K562 (cell line): ENCODE results near the gene GAB1. TPM values are rescaled to one million over a fixed set of nuclear protein-coding genes. Genes with fewer than 3 reads are reported as not detected.
A peak's percentile ranks its signal among the peaks of the same experiment; 100 is the strongest.

Source experiments
- ATF6 ChIP-seq: sonication (generic); formaldehyde crosslinking; IDR thresholded peaks from 2 replicates; pipeline ENCODE4 v1.4.0; 2020; ENCODE audit warnings: mild to moderate bottlenecking, missing genetic modification reagents
- CEBPB ChIP-seq: fragments of 450-650 bp; IDR thresholded peaks from 2 replicates; pipeline ENCODE4 v1.6.1; 2016; ENCODE audit warnings: missing genetic modification characterization, missing compliant biosample characterization
- CREB1 ChIP-seq, 2 experiments: sonication (generic) in 1 of 2; formaldehyde crosslinking in 1 of 2; IDR thresholded peaks; 2 replicates each; pipeline versions ENCODE4 v1.6.1 to v1.8.0; 2012 to 2022; ENCODE audit warnings: inconsistent platforms in 1 of 2, mild to moderate bottlenecking in 1 of 2, missing genetic modification reagents in 1 of 2, moderate library complexity in 1 of 2
- CREB3 ChIP-seq: fragments of 450-650 bp; conservative IDR thresholded peaks from 2 replicates; pipeline ENCODE4 v1.6.1; 2016; ENCODE audit warnings: missing genetic modification characterization, low read depth, mild to moderate bottlenecking, missing compliant biosample characterization, moderate library complexity
- ELF2 ChIP-seq: fragments of 250-450 bp; sonication (Bioruptor Pico); IDR thresholded peaks from 2 replicates; pipeline ENCODE4 v1.5.0; 2021; ENCODE audit warnings: mild to moderate bottlenecking
- ERF ChIP-seq: fragments of 450-650 bp; formaldehyde crosslinking; IDR thresholded peaks from 2 replicates; pipeline ENCODE4 v1.4.0; 2020; ENCODE audit warnings: mild to moderate bottlenecking, mixed read lengths
- HDAC2 ChIP-seq: fragments of 450-650 bp; IDR thresholded peaks from 2 replicates; pipeline ENCODE4 v1.6.1; 2016; ENCODE audit warnings: mild to moderate bottlenecking
- HNRNPK ChIP-seq: fragments of 200-400 bp; formaldehyde crosslinking; IDR thresholded peaks from one replicate; pipeline ENCODE4 v1.6.1; 2018; ENCODE audit warnings: mild to moderate bottlenecking, low read depth, low read length; ENCODE audit not compliant: poor library complexity, severe bottlenecking
- MCM7 ChIP-seq, 2 experiments: fragments of 450-650 bp; IDR thresholded peaks; 2 replicates each; pipeline ENCODE4 v1.6.1; 2016 to 2018
- MECOM ChIP-seq: fragments of 250-450 bp; sonication (Bioruptor Pico); IDR thresholded peaks from 2 replicates; pipeline ENCODE4 v1.8.0; 2022; ENCODE audit warnings: inconsistent platforms
- NRF1 ChIP-seq, 2 experiments: fragments of 450-650 bp; IDR thresholded peaks in 1 of 2; conservative IDR thresholded peaks in 1 of 2; 2 replicates each; pipeline ENCODE4 v1.6.1; 2014; ENCODE audit warnings: mild to moderate bottlenecking in 2 of 2
- PRPF4 ChIP-seq: fragments of 200-400 bp; formaldehyde crosslinking; IDR thresholded peaks from one replicate; pipeline ENCODE4 v1.6.1; 2017; ENCODE audit warnings: low read length, low read depth, mild to moderate bottlenecking; ENCODE audit not compliant: insufficient read depth, poor library complexity, severe bottlenecking
- SIN3A ChIP-seq, 2 experiments: fragments of 150-350 bp in 1 of 2; IDR thresholded peaks; 2 replicates each; pipeline ENCODE4 v1.6.1; 2011 to 2016; ENCODE audit warnings: borderline replicate concordance in 2 of 2, low read depth in 2 of 2, low read length in 2 of 2, mild to moderate bottlenecking in 2 of 2, moderate library complexity in 2 of 2; ENCODE audit not compliant: control insufficient read depth in 1 of 2
- SMARCB1 ChIP-seq: IDR thresholded peaks from 2 replicates; pipeline ENCODE4 v1.6.1; 2011; ENCODE audit warnings: improper control_type of control experiment, low read depth; ENCODE audit not compliant: insufficient read length
- SREBF1 ChIP-seq: fragments of 150-350 bp; IDR thresholded peaks from 2 replicates; pipeline ENCODE4 v1.6.1; 2014; ENCODE audit warnings: antibody characterized with exemption, low read depth, low read length, borderline replicate concordance
- THAP7 ChIP-seq: fragments of 250-450 bp; sonication (Bioruptor Pico); IDR thresholded peaks from 2 replicates; pipeline ENCODE4 v1.5.0; 2021
- XRCC3 ChIP-seq: fragments of 450-650 bp; IDR thresholded peaks from 2 replicates; pipeline ENCODE4 v1.6.1; 2017; ENCODE audit warnings: mild to moderate bottlenecking, moderate library complexity
- ZNF23 ChIP-seq: fragments of 250-450 bp; sonication (Bioruptor Pico); IDR thresholded peaks from 2 replicates; pipeline ENCODE4 v1.4.0; 2020; ENCODE audit warnings: mild to moderate bottlenecking
- polyA plus RNA-seq, 8 experiments: library from polyadenylated mRNA; depleted of rRNA in 4 of 8; stranded (reverse) in 5 of 8; unstranded in 3 of 8; fragments of >200 nt; fragmentation: Nextera tagmentation in 2 of 8; fragmentation: Illumina TruSeq in 1 of 8; extraction: Ambion mirVana in 2 of 8; extraction: Trizol in 1 of 8; gene quantifications; 2 replicates each; pipeline versions ENCODE4 v1.2.1 to v1.2.3, GENCODE V29; 2011 to 2014; ENCODE audit warnings: inconsistent platforms in 1 of 8, missing spikeins in 1 of 8
- total RNA-seq, 7 experiments: library from RNA; depleted of rRNA in 6 of 7; stranded (reverse); fragments of >200 nt in 6 of 7; fragmentation: Illumina TruSeq in 2 of 7; extraction: Trizol in 2 of 7; gene quantifications; 2 replicates each; pipeline versions ENCODE4 v1.2.1 to v1.2.3, GENCODE V29; 2011 to 2021; ENCODE audit warnings: low replicate concordance in 1 of 7
- TF ChIP-seq, protein P1 (sequence below): conservative IDR thresholded peaks from 2 replicates; pipeline ENCODE4 v1.6.1; 2011; ENCODE audit warnings: low read depth, mild to moderate bottlenecking, low read length; ENCODE audit not compliant: control insufficient read depth
- TF ChIP-seq, protein P2 (sequence below): fragments of 450-650 bp; IDR thresholded peaks from 2 replicates; pipeline ENCODE4 v1.6.1; 2016; ENCODE audit warnings: low read depth, mild to moderate bottlenecking, moderate library complexity
- TF ChIP-seq, protein P3 (sequence below): sonication (generic); formaldehyde crosslinking; IDR thresholded peaks from 2 replicates; pipeline ENCODE4 v1.8.0; 2022; ENCODE audit warnings: mild to moderate bottlenecking, missing genetic modification reagents

Gene GAB1
- total and polyA plus RNA-seq, 9 of the 15 experiments (the other 6 are each of a cell fraction or from before 2014, with no cell fraction given) = 1.3 to 14.6 (median 7.5) TPM

DNA sequence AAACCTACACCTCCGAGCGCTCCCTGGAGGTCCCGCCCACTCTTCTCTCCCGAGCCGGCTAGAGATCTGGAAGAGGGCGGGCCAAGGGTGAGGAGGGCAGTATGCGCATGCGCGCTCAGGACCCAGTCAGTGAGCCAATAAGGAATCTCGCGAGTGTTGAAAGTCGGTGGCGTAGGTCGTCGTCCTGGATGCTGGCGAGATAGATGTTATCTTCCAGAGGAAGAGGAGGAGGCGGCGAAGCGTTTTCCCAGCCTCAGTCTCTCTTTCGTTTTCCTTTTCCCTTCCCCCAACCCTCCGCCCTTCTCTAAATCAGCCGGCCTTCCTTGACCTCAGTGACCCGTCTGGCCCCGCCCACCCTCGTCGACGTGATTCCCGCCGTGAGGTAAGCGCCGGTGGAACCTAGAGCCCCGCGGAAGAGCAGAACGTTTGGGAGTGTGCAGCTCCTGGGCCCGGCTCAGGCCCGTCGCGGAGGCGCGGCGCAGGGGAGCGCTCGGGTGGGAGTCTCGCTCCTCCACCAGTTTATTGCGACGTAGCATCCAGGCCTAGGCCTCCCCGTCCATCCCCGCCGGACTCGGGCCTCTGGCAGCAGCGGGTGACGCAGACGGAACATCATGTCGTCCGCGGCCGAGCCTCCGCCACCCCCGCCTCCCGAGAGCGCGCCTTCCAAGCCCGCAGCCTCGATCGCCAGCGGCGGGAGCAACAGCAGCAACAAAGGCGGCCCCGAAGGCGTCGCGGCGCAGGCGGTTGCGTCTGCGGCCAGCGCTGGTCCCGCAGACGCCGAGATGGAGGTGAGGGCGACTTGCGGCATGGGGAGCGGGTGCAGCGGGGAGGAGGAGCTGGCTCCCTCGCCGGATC is 176.9 kb downstream of the GAB1 start, which contains the start of gene SMARCA5 (continued):
- no peak for TF ChIP-seq CREB3
- TF ChIP-seq ZNF23 (CRISPR knock-in tag) = no peak
- TF ChIP-seq, protein P1, sequence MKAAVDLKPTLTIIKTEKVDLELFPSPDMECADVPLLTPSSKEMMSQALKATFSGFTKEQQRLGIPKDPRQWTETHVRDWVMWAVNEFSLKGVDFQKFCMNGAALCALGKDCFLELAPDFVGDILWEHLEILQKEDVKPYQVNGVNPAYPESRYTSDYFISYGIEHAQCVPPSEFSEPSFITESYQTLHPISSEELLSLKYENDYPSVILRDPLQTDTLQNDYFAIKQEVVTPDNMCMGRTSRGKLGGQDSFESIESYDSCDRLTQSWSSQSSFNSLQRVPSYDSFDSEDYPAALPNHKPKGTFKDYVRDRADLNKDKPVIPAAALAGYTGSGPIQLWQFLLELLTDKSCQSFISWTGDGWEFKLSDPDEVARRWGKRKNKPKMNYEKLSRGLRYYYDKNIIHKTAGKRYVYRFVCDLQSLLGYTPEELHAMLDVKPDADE = 0 out of 2 replicates have a peak, but pooled peaks have one; percentile 32
- no peak for TF ChIP-seq MECOM
- TF ChIP-seq THAP7 (CRISPR knock-in tag) = no peak
- TF ChIP-seq PRPF4 = no peak
- TF ChIP-seq NRF1 (conservative IDR thresholded peaks at IDR 0.05 in 1 of 2, IDR thresholded peaks at IDR 0.05 in 1 of 2) = peak; percentile 95 to 96
- TF ChIP-seq, protein P2, sequence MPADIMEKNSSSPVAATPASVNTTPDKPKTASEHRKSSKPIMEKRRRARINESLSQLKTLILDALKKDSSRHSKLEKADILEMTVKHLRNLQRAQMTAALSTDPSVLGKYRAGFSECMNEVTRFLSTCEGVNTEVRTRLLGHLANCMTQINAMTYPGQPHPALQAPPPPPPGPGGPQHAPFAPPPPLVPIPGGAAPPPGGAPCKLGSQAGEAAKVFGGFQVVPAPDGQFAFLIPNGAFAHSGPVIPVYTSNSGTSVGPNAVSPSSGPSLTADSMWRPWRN = no peak
- no peak for TF ChIP-seq SMARCB1
- peak; percentile 43; the same call in 1 of the 2 replicates for TF ChIP-seq CEBPB
- TF ChIP-seq HDAC2 = no peak
- TF ChIP-seq XRCC3 = no peak
- peak; percentile 88 for TF ChIP-seq CREB1 (IDR thresholded peaks at IDR 0.05)
- TF ChIP-seq CREB1 (CRISPR knock-in tag; IDR thresholded peaks at IDR 0.05) = peak; percentile 71
- TF ChIP-seq SREBF1 = no peak
- TF ChIP-seq ERF = no peak
- no peak for TF ChIP-seq MCM7 (IDR thresholded peaks at IDR 0.05)
- TF ChIP-seq ATF6 (CRISPR knock-in tag) = 0 out of 2 replicates have a peak, but pooled peaks have one; percentile 45
- TF ChIP-seq ELF2 (CRISPR knock-in tag) = no peak
- TF ChIP-seq HNRNPK = no peak
- TF ChIP-seq, protein P3, sequence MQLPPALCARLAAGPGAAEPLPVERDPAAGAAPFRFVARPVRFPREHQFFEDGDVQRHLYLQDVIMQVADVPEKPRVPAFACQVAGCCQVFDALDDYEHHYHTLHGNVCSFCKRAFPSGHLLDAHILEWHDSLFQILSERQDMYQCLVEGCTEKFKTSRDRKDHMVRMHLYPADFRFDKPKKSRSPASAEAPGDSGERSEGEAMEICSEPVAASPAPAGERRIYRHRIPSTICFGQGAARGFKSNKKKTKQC = peak; percentile 61; the same call in 1 of the 2 replicates
- TF ChIP-seq SIN3A (IDR thresholded peaks at IDR 0.05; ENCODE audit: borderline replicate concordance in 2 of 2, control insufficient read depth in 1 of 2, low read depth in 2 of 2, low read length in 2 of 2) = peak in 1 of 2 experiments; percentile 47; a peak in 2 of 4 replicates
